TTC549 (cell line): Measurements from ENCODE around the gene AMMECR1.

ENCODE experiments used
- FAIRE-seq: peaks from 2 replicates; lab custom pipeline; 2012; peaks lifted over from hg19 to GRCh38; lab: Jason Lieb, UNC

The AMMECR1 gene

DNA sequence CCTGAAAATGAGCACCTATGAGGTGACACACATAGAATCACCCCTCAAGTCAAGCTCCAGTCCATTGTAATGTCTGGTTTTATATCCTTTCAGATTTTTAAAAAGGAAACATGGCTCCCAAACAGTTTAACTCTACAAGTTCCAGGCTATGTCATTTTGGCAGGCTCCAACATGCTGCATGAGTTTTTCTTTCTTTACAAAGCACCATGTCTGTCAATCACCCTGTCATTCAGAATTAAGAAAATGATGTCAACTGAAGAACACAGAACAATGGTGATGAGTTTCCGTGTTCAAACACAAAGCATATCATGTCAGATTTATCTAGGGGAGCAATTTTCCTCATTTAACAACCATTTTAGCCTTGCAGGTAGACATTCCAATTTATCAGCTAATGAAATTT lies 106.5 kb downstream of the AMMECR1 start:
- FAIRE-seq = no peak

DNA sequence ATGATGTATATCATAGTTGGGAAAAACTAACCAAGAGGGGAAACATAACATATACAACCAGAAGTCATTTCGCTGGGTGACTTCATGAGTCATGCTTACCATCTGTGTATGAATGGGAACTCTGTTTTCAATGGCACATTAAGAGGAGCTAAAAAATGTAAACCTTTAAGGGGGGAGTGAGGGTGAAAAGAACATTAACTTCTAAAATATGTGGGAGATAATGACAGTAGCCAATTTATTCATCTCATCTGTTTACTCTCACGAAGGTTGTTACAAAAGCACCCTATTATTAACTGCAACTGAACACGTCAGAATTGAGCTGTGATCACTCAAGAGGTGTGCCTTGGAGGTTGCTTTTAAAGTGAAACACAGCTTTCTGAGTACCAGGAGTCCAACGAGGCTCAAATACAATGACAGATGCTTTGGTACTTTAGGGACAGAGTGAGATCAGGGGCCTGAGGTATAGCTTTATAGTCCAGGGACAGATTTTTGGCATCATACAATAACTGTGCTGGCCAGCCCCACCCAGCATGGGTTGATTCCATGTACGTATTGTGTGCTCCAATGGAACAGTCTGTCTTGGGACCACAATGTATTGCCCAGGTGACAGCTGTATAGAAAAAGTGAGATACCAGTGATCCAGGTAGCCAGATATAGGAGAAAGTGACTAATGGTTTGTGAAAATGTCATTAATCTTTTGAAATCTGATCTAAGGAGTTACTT lies 107.3 kb downstream of the AMMECR1 start:
- FAIRE-seq = no peak

DNA sequence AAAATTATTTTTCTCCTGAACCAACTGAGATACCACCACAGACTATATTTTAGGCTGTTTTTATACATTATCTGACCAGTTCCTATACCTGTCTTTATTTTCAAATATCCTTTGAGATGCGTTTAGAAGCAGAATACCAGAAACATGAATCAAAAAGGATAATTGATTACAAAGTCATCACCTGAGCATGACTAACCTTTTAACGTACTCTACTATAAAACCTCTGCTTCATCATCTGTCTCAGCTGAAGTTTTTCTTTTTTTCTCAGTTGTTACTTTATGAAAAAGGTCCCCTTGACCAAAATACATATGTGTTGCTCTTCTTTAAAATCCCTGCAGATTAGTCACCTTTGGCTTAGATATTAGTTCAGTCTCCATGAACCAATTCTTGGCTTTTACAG lies 109.8 kb downstream of the AMMECR1 start:
- no peak for FAIRE-seq

DNA sequence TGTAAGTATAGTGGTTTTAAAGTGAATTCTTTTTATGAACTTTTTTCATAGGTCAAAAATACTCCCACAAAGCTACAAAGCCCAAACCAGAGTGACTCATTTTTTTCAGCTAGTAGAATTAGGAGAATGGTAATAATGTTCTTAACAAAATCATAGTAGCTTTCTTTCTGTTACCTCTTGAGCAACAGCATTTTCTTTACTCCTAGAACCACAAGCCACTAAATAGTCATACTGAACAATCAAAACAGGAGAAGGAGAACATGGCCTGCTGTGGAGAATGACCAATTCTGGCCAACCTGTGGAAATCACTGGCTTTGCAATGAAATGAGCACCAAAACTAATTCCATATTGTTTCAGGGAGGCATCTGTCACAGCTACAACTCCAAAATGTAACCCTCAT lies 112.9 kb downstream of the AMMECR1 start:
- no peak for FAIRE-seq

DNA sequence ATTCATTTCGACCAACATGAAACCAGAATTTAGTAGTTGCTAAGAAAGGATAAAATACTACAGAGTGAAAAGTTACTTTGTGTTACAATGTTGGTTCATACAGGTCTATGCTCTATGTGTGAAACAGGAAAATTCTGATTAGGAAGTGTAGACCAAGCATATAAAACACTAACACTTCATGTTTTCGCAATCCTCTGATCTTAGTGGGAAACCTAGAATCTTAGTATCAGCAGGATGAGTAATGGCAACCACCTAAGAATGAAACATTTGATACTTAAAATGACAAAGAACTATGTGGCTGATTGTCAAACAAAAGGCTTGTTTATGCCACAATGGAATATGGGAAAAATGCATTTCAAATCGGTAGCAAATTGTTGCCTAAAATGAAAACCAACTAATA lies 116.1 kb downstream of the AMMECR1 start:
- FAIRE-seq = no peak

DNA sequence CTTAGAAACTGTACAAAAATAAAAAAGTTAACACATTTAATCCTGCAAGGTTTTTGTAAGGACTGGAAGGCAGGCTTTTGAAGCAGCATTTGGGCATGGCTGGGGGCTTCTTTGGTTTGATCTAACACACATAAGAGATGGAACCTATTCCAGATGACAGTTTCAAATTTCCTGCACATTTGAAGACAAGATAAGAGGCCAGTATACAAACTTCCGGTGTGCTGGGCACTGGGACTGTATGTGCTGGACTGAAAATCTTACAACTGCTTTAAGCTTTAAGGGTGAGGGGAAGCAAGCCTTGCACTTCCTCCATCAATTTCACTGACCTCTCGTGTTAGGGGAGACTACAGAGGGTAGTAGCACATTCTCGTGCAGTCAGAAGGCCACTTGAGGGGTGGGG lies 122.9 kb downstream of the AMMECR1 start:
- no peak for FAIRE-seq

DNA sequence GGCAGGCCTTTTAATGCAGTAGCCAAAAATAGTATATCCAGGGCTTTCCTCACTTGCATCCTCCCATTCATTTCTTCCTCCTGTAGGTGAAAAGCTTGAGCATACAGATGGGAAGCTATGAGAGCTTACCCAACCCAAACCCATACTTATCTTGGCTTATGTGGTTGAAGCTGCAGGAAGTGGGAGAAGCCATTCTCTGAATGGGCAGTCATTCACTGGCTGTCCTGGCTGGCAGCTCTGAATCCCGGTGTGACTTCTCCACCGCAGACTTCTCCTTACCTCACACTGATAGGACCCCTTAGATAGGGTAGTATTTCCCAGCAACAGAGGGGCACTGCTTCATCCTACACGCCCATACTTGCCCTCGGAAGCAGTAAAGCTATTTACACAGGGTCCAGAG lies 125.4 kb downstream of the AMMECR1 start:
- FAIRE-seq = no peak

DNA sequence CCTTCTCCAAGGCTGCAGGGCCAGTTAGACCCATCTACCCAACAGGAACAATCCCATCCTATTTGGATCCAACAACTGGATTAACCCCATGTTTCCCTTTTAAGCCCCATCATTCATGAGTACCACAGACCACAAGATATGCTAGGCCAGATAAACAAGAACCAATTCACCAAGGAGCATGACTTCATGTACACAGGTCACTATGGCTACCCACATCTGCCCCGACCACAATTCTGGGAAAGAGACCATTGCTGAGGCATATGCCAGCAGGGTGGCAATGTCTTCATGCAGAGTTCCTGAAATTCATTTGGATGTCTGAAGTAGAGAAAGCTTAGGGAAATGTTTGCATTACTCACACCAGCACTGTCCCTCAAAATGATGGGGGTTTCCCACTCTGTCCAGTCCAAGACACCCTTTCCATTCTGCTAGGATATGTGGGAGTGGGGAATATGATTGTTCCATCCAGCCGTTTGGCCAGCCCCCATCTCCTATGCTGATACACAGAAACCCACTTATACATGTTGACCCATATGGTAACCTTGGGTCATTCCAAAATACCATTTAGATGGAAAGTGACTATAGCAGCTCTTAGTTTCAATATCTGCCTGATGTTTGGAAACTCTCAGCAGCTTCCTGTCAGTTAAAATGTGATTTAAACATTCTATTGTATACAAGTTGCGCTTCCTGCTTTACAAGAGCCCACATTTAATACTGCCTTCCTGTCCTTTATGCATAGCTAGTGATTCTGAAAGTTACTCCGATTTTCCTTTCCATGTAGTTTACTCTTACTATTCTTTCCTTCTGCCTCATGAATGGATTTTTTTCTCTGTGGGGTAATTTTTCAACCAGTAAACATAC lies 129.0 kb downstream of the AMMECR1 start:
- FAIRE-seq = no peak

DNA sequence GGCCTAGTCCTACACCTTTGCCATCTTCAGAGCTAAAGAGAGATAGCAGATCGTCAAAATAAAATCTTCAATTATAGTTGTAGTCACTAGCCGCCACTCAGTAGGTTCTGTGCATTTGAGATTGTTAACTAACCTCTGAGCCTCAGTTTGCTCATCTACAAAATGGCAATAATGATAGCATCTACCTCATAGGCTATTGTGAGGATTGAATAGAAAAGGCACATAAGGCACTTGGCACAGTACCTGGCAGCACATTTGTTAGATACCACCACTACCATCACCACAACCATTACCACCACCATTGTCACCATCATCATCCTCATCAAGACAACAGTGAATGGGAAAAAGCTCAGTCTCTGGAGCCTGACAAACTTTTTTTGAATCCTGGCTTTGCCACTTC lies 134.6 kb downstream of the AMMECR1 start:
- no peak for FAIRE-seq

DNA sequence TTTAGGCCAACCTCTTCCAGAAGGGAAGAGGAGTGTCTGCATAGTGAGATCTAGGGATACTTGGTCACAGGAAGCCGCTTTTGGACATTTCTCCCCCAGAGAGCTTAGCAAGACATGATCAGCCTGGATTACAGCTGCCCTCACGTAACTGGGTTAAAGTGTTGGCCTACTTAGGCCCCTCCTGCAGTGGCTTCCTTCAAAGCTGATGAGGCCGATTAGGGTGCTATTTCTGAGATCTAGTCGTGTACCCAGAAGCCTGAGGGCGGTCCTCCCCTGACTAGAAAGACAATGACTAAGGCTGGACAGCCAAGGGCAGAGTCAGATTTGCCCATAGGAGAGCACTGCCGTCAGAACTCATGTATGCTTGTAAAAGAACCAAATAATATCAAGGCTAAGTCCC lies 135.0 kb downstream of the AMMECR1 start:
- FAIRE-seq = no peak

DNA sequence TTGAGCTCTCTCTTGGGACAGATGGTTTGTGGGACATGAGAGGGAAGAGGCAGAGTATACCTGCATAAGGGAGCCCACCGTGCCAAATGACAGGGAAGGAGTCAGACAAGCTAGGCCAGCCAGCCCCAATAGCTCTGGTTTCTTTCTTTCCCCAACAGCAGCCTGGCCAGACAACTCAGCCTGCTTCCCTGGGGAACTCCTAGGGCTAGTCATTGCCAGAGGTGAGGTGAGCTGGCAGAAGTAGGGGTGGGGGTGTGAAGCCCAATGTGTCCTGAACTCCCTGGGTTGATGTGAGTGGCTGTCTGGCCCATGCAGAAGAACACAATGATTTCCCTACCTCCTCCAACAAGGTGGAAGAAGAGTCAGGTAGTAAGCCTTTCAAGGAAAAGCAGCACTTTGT lies 135.5 kb downstream of the AMMECR1 start:
- FAIRE-seq = no peak

DNA sequence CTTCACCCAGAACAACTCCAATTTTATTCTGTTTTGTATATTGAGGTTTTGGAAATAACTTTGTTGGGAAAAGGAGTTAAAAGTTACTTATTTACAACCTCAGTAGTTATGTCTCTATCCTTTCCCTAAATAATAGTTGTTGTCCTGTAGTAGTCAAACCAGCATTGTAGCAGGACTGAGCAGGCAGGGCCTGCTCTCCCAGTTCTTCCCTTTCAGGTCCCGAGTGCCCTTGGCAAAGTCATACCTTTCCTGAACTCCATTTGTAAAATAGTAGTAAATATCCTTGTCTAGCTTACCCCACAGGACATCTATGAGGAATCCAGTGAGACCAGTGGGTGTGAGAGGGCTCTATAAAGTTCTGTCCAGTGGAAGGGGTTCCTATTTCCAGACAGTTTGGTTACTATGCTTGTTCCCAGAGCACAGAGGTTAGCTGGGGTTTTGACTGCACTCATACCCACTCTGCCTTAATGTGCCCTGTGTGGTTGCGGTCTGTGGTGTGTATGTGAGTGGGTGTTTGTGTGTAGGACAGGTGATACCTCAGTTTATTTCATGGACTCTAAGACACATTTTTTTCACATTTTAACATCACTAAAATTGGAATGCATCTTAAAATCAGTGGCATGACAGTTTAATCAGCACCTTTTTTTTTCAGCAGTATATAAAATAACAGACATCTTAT lies 136.3 kb downstream of the AMMECR1 start:
- no peak for FAIRE-seq

DNA sequence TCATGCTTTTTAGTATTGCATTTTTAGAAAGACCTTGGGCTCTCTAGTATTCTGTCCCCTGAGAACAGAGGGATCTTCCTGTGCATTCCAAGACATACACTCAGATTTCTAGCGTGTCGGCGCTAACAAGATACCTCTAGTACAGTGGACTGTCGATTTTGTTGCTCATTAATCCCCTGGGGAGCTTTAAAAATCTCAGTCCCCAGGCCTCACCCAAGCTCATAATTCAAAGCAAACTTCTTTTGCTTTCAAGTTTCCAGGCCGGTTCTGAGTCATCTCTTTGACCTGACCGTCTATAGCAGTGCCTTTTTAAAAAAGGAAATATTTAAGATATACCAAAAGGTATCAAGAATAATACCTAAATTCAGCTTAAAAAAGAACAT lies 137.0 kb downstream of the AMMECR1 start:
- no peak for FAIRE-seq

DNA sequence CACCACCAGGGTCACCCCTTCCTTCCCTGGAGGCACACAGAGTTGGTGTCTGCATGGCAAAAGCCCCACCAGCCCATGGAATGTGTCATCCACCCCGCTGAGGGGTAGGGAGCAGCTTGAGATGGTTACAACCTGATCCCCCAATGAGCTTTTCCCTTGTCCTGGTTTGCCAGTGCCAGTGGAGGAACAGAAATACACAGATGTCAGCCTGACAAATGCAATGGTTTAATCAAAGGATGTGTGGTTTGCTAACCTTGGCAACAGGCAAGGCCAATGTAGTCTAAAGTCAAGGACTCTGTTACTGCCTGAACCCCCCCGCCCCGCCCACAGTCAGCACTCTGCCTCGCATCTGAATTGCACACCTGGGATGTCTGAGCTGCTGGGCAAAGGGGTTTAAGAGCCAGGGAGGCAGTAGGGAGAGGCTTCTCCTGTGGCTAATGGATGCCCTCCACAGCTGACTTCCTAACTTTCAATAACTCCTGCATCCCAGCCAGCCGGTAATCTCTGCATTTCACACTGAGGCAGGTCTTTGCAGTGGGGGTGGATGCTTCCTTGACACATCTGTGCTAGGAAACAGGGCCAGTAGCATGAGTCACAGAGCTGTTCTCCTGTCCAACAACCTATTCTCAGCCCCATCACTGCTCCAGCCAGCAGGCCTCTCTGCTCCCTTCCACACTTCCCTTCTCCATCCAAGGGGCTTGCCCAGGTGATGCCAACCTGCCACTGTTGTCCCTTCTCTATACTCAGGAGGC lies 137.5 kb downstream of the AMMECR1 start:
- no peak for FAIRE-seq

DNA sequence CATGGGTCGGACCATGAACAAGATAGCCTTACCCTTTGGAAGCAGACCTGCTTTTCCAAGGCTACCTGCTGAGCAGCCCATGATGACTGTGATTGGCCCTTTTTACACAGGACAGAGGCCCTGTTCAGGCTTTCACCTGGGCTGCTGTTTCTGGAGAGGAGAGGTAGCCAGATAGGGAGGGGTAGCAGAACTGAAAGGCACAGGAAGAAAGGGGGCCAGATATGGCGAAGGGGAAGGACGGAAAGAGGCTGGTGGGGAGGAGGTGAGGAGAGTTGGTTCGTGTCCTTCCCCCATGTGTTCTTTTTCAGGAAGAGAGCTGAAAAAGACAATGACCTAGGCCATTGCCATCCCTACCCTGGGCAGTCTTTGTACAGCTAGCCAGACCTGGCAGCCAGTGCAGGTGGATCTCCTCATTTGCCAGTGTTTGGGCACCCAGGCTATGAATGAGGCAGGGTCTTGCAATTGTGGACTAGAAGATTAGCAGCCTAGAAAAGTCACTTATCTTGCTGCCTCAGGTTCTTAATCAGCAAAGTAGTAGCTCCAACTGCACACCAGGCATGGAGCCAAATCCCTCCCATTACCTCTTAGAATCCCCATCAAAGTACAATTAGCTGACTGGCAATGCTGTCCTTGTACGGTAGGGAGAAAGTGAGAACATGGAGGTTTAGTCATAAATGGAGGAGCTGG lies 139.6 kb downstream of the AMMECR1 start:
- FAIRE-seq = no peak

DNA sequence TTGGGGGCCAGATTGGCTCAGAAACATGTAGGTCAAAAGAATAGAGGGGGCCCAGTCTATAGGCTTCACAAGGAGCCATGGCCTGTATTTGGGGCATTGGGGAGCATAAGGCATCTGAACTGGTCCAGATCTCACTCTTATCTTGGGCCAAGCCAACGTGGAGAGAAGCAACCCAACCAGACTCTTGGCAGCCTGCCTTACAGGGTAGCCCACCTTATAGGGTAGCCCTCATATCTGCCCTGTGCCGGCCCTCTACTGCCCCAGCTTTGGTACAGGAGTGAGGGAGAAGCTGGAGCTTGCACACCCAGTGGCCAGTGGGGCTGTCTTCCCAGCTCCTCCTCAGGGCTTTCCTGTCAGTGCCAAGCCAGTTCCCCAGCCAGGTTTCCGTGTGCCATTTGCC lies 142.2 kb downstream of the AMMECR1 start:
- no peak for FAIRE-seq

DNA sequence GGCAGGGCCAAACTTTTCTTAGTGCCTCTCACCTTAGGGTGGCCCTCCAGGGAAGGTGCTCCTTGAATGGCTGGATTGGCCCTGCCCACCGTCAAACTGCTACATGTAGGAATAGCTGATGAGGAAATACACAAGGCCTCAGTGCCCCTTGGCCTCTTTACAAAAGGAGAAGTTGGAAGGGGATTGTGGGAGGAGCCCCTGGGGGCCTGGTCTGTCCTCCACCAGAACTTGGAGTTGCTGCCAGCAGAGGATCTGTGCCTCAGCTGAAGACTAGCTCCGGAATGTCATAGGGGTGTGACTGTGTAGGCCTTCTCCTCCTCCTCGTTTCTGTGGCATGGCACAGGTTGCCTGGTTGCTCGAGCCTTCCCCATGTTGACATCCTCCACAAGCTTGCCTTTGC lies 142.7 kb downstream of the AMMECR1 start:
- no peak for FAIRE-seq

DNA sequence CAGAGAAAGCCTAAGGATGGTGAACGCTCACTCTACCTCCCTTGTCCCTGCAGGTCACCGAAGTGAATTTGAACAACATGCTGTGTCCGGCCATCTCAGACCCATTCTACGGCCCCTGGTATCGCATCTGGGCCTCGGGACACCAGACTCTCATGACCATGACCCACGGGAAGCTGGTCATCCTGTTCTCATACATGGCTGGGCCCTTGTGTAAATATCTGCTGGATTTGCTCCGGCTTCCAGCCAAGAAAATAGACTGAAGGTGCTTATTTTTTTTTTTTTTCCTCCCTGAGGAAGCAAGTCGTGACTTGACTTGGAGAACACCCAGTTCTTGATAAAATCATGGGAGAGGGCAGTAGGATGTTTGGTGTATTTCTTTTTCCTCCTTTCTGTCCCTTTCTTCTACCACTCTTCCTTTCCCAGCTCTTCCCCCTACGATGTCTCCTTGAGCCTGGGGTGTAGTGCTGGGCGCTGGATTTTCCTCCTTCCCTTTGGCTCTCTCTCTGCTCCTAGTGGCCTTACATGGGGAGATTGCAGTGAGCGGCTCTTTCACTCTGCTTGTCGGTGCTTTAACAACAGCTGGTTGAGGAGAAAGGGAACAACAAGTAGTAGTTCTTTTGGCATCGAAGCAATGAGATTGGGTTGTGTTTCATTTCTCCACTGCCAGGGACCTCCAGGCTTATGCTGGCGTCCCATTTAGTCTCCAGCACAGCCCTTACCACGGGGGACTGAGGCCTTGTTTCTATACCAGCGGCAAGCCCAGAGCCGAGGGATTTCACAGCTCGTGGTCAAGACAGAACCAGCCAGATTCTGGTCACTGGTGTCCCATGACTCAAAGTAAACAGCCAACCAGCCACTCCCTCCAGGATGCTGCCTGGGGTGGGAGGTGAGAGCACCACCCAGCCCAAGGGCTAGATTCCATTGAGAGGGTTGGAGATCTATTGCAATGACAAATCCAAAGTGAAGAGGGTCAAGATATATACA lies 144.4 kb downstream of the AMMECR1 start:
- FAIRE-seq = no peak

DNA sequence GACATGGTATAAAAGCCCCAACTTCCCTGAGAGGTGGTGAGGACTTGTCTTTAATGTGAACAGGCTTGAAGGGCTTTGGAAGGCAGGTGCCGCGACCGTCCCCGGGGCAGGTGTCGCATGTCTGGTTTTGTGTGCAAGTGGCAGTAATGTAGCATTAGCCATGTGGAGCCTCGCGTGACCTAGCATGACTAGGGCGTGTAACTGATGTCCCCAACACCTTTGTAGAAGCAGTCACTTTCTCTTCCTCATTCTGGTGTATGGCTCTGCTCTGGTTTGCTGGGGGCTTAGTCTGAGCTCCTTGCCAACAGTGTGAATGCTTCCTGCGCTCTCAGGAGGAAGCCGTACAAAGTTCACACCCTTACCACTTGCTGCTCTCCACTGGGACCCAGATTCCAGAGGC lies 145.7 kb downstream of the AMMECR1 start:
- no peak for FAIRE-seq

DNA sequence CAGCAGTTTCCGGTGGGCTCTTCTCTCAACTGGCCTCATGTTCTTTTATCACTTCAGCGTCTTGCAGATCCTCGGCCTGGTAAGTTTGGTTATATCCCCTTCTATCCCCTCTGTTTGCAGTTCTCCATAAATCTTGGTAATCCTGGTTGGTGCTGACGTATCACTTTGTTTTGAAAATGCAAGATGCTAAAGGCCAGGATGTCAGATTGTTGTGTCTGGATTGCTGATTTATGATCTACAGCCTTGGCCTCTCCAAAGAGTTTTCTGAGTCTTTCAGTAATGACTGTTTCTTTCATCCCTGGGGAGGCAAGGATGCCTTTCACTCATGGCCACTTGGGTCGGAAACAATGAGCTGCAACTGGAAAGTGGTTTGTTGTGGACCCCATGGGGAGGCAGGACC lies 146.4 kb downstream of the AMMECR1 start:
- FAIRE-seq = no peak

DNA sequence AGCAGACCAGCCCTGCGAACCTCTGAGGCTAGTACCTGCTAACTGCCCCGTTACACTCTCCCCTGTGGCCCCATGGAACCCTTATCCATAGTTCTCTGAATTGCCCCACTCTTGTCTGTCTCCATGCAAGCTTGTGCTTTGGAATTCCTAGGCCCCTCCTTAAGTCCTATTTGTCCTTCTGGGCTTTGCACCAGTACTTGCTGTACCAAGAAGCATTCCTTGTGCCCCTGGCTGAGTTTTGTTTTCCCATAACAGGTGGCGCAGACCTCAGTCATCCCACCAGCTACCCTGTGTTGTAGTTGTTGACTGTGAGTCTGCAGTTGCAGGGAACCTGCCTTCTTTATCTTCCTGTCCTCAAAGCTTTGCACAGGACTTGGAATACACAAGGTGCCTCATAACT lies 147.9 kb downstream of the AMMECR1 start:
- FAIRE-seq = no peak
